ENCODE data around the gene RBM39. TPM values are rescaled to one million over a fixed set of nuclear protein-coding genes. Genes with fewer than 3 reads are reported as not detected.

The RBM39 gene
- total RNA-seq (2022; extraction: Qiagen RNA extraction; ENCODE audit: low read depth): 166 to 201 TPM (median 190 TPM) in 5 replicates

DNA sequence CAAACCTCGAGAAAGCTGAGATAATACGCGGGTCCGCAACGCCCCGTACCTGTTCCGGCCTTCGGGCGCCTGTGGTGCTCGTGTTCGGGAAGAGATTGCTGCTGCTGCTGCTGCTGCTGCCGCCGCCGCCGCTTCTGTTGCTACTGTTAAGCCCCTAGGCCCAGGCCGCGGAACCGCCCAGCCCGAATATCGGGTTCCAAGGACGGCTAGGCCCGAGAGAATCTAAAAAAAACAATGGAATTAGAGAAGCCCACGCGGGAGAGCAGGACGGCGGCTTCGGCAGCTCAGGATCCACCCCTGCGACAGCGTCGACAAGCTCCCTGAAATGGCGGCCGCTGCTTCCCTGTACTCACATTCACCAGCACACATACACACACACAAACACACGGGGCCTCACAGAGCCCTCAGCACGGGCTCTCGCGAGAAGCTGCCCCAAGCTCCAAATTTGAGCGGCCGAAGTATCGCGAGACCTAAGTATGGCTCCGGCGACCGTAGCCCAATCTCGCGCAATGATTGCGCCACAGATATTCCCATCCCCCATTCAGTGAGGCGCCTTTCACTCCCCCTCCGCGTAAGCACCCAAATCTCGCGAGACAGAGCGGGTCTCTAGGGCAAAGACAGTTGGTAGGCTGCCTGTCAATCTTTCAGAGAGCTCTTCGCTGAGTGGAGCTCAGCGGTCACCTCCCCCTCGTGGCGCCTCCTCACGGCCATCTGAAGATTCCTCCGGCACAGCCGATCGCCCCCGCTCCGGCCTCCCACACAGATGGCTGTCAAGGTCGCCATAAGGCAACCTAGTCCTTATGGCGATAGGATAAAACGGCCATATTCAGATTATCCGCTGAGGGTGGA, at the start of gene RBM39:
Gene RBM39, minus strand, starts transcription at position 369 of the 849 bp plus-strand sequence. CDS start 1,386 bp downstream, outside the sequence.

DNA sequence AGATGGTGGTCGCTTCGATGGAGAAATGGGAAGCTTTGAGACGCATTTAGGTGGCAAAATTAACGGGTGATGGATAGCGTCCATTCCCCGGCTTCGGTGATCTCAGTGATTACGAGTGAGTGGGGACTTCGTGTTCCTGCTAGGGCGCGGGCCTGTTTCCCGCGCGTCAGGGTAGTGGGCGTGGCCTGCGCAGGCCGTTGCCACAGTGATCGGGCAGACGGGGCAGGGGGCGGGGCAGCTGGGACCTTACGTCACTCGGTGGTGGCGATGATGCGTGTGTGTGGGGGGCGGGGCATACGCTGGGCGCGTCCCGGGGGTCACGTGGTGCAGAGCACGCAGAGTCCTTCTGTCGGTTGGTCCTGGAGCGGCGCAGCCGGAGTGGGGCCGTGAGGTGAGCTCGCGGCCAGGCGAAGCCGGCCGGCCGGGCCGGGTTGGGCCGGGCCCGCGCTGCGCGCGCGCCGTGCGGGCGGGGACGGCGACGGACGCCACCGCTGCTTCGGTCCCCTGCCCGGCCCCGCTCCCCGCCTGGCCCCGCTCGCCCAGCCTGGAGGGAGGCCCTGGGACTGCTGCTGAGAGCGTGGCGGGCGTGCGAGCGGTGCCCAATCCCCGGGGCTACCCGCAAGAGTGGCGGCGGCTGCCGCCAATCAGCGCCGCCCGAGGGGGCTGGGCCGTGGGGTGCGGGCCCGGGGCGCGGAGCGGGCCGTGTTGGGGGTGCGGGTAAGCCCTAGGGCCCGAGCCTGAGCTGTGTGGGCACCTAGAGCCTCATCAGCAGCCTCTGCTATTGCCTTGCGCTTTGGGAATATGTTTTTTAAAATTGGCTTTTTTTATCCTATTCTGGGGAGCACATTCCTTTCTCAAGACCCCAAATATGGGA, 29.9 kb upstream of the RBM39 start, which contains the start of gene PHF20:
Gene PHF20, plus strand, starts transcription at position 327 of the 874 bp plus-strand sequence. CDS start 29,508 bp downstream, outside the sequence.

DNA sequence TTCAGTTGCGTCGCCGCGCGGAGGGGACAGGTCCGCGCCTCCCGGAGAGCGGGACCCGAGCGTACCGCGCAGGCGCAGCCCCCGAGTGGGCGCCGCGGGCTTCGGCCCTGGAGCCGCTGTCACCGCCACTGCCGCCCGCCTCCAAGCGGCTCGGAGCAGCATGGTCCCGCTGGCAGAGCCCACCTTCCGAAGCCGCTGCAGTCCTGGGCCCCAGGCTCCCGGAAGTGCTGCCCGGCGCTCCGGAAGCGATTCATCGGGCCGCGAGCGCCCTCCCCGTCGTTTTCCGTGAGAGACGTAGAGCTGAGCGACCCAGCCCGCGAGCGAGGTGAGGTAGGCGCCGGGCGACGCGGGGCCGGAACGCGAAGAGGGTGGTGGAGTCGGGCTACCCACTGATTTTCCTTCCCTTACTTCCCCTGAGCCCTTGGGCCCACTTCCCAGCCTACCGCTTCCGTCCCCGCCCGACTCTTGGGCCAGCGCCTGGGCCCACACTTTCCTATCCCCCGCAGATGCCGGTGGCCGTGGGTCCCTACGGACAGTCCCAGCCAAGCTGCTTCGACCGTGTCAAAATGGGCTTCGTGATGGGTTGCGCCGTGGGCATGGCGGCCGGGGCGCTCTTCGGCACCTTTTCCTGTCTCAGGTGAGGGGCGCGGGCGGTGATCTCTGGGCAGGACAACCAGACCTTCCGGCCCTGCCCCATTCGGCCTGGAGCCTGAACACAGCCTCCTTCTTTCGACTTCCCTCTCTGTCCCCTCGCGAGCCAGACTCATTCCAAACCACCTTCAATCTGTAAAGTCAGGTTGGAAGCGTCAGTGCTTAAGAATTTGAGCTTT, 42.7 kb downstream of the RBM39 start, which contains the start of the genes NFS1 and ROMO1:
Gene NFS1, minus strand, starts transcription at position 226 of the 830 bp plus-strand sequence. Its CDS starts 64 bp downstream, at position 162.
Gene ROMO1, plus strand, starts transcription at position 279 of the 830 bp plus-strand sequence. Its CDS starts 228 bp downstream, at position 507.

DNA sequence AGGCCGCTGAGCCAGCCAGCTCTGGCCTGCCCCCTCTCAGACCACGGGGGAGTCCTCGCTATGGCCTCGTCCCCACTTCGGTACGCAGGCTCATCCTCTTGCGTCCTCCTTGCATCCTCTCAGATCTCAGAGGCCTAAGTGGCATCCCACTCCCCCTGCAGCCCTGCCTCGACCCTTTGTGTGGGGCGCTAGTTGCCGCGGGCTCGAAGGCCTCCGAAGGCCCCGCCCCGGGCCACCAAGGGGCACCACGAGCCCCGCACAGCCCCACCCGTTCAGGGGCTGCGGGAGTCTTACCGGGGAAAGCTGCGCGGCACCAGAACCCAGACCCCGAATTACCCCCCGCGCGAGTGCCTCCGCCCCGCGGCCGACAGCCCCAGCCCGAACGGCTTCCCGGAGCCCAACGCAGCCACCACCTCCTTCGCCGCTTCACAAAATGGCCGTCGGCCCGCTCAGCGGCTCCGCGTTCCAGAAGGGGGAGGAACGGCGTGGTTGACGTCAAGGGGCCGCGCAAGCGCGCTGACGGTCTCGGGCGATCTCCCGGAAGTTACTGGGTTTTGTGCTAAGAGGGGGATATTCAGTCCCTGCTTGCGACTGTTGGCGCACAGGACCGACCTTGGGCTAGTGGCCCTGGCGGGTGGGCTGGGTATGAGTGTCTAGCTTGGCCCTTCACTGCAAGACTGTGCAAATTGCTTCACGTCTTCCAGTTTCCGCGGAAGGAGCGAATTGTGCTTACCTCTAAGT, 77.4 kb downstream of the RBM39 start, which contains the start of the genes CPNE1 and RBM12:
Gene CPNE1, minus strand, starts transcription at position 435 of the 741 bp plus-strand sequence. CDS start 31,977 bp downstream, outside the sequence.
Gene RBM12, minus strand, starts transcription at position 435 of the 741 bp plus-strand sequence. CDS start 9,578 bp downstream, outside the sequence.

Other genes with a start within 250 kb of the RBM39 start
- not detected in 5 replicates for gene C20orf173, start 212.6 kb downstream of the RBM39 start, total RNA-seq (2022; extraction: Qiagen RNA extraction; ENCODE audit: low read depth)
- 217 to 241 TPM (median 235 TPM) in 5 replicates for gene ERGIC3, start 200.2 kb downstream of the RBM39 start, total RNA-seq (2022; extraction: Qiagen RNA extraction; ENCODE audit: low read depth)
- gene SPAG4, start 126.4 kb downstream of the RBM39 start, total RNA-seq (2022; extraction: Qiagen RNA extraction; ENCODE audit: low read depth): 2.9 to 6.0 TPM (median 4.7 TPM) in 5 replicates
- gene CPNE1, start 77.4 kb downstream of the RBM39 start, total RNA-seq (2022; extraction: Qiagen RNA extraction; ENCODE audit: low read depth): 168 to 220 TPM (median 208 TPM) in 5 replicates
- 71.4 to 87.0 TPM (median 82.9 TPM) in 5 replicates for gene RBM12, start 77.4 kb downstream of the RBM39 start, total RNA-seq (2022; extraction: Qiagen RNA extraction; ENCODE audit: low read depth)
- gene NFS1, start 42.9 kb downstream of the RBM39 start, total RNA-seq (2022; extraction: Qiagen RNA extraction; ENCODE audit: low read depth): 35.1 to 40.2 TPM (median 38.3 TPM) in 5 replicates
- 336 to 420 TPM (median 360 TPM) in 5 replicates for gene ROMO1, start 42.9 kb downstream of the RBM39 start, total RNA-seq (2022; extraction: Qiagen RNA extraction; ENCODE audit: low read depth)
- 24.3 to 31.7 TPM (median 30.6 TPM) in 5 replicates for gene PHF20, start 29.8 kb upstream of the RBM39 start, total RNA-seq (2022; extraction: Qiagen RNA extraction; ENCODE audit: low read depth)
- gene SCAND1, start 212.2 kb upstream of the RBM39 start, total RNA-seq (2022; extraction: Qiagen RNA extraction; ENCODE audit: low read depth): 82.0 to 104 TPM (median 96.8 TPM) in 5 replicates
- gene CNBD2, start 226.3 kb upstream of the RBM39 start, total RNA-seq (2022; extraction: Qiagen RNA extraction; ENCODE audit: low read depth): 5.6 to 7.1 TPM (median 6.2 TPM) in 5 replicates

Measured in A549 treated with GW870086 at 1 μM for 4 hours (cell line).